Ishikawa (cell line): Measurements from ENCODE around the gene FOXB1.

Source experiments
- CEBPB ChIP-seq: IDR thresholded peaks from 2 replicates; pipeline ENCODE4 v1.6.1; 2012
- CREB1 ChIP-seq: IDR thresholded peaks from 2 replicates; pipeline ENCODE4 v1.6.1; 2012; ENCODE audit warnings: low read depth
- EGR1 ChIP-seq: IDR thresholded peaks from 2 replicates; pipeline ENCODE4 v1.6.1; 2012
- EP300 ChIP-seq: IDR thresholded peaks from 2 replicates; pipeline ENCODE4 v1.6.1; 2012; ENCODE audit warnings: borderline replicate concordance
- FOXM1 ChIP-seq: IDR thresholded peaks from 2 replicates; pipeline ENCODE4 v1.6.1; 2012; ENCODE audit warnings: low read depth, borderline replicate concordance
- MAX ChIP-seq: IDR thresholded peaks from 2 replicates; pipeline ENCODE4 v1.6.1; 2012
- NFIC ChIP-seq: IDR thresholded peaks from 2 replicates; pipeline ENCODE4 v1.6.1; 2012
- RAD21 ChIP-seq: IDR thresholded peaks from 2 replicates; pipeline ENCODE4 v1.6.1; 2012; ENCODE audit warnings: low read depth
- REST ChIP-seq: IDR thresholded peaks from 2 replicates; pipeline ENCODE4 v1.6.1; 2012; ENCODE audit warnings: low read depth, mild to moderate bottlenecking
- TAF1 ChIP-seq: IDR thresholded peaks from 2 replicates; pipeline ENCODE4 v1.6.1; 2012; ENCODE audit warnings: low read depth, mild to moderate bottlenecking
- TCF12 ChIP-seq: IDR thresholded peaks from 2 replicates; pipeline ENCODE4 v1.6.1; 2012; ENCODE audit warnings: low read depth
- TEAD4 ChIP-seq: IDR thresholded peaks from 2 replicates; pipeline ENCODE4 v1.6.1; 2012
- USF1 ChIP-seq: IDR thresholded peaks from 2 replicates; pipeline ENCODE4 v1.6.1; 2012
- YY1 ChIP-seq: IDR thresholded peaks from 2 replicates; pipeline ENCODE4 v1.6.1; 2012; ENCODE audit warnings: low read depth
- ZBTB7A ChIP-seq: IDR thresholded peaks from 2 replicates; pipeline ENCODE4 v1.6.1; 2012; ENCODE audit warnings: low read depth

Gene FOXB1

GRCh38 chr15:60004009-60004845 lies at the start of gene FOXB1:
Gene FOXB1 (plus strand): TSS chr15:60004311. CDS start chr15:60004964, 653 bp downstream.
- TF ChIP-seq REST (no peak), CREB1 (no peak), USF1 (no peak), RAD21 (no peak), CEBPB (no peak), YY1 (no peak), FOXM1 (no peak), MAX (no peak), TAF1 (no peak), EGR1 (no peak)

- no peak for TF ChIP-seq USF1
- no peak for TF ChIP-seq MAX
- no peak for TF ChIP-seq RAD21
- TF ChIP-seq ZBTB7A = no peak
- TF ChIP-seq EP300 = no peak
- no peak for TF ChIP-seq TEAD4
- no peak for TF ChIP-seq FOXM1
- no peak for TF ChIP-seq CEBPB
- TF ChIP-seq CREB1 = no peak
- no peak for TF ChIP-seq EGR1
- no peak for TF ChIP-seq TAF1
- no peak for TF ChIP-seq YY1
- TF ChIP-seq REST = no peak
- no peak for TF ChIP-seq TCF12
- TF ChIP-seq NFIC = no peak
Measured at GRCh38 chr15:59958288-59958687, 45.8 kb upstream of the FOXB1 start.

- TF ChIP-seq REST = no peak
- TF ChIP-seq CREB1 = no peak
- TF ChIP-seq TAF1 = no peak
- no peak for TF ChIP-seq RAD21
- TF ChIP-seq TCF12 = no peak
- no peak for TF ChIP-seq TEAD4
- no peak for TF ChIP-seq USF1
- TF ChIP-seq ZBTB7A = no peak
- TF ChIP-seq FOXM1 = no peak
- no peak for TF ChIP-seq NFIC
- no peak for TF ChIP-seq YY1
- TF ChIP-seq CEBPB = no peak
- TF ChIP-seq EGR1 = no peak
- TF ChIP-seq EP300 = no peak
- TF ChIP-seq MAX = no peak
Measured at GRCh38 chr15:59960318-59960717, 43.8 kb upstream of the FOXB1 start.

GRCh38 chr15:59963322-59963721 lies 40.8 kb upstream of the FOXB1 start:
- TF ChIP-seq USF1 (no peak), TCF12 (no peak), YY1 (no peak), EGR1 (no peak), ZBTB7A (no peak), TEAD4 (no peak)
